ENCODE data around the gene HPX. TPM values are rescaled to one million over a fixed set of nuclear protein-coding genes. Genes with fewer than 3 reads are reported as not detected.

Gene HPX
- total RNA-seq, 2 experiments from 2014 or later, result 0.16 to 5.2 TPM

- H3K4me2 ChIP-seq (ENCODE audit: low read length), result peak overlapping the region; percentile 20
- no TSS peak for BruUV-seq (replicated peaks)
- no peaks in the 10 kb centered on the region for H3K36me3 ChIP-seq (ENCODE audit: insufficient read depth, low read length)
- H2AFZ ChIP-seq (ENCODE audit: low read length), result peak overlapping the region; percentile 52; the same call in 1 of the 2 replicates
- intact Hi-C loops (cut with micrococcal nuclease; ENCODE audit: unreplicated experiment), result no loop called here
- no peaks in the 10 kb centered on the region for H3K9me3 ChIP-seq (ENCODE audit: low read length)
- no peaks in the 10 kb centered on the region for H3K9me2 ChIP-seq (ENCODE audit: insufficient read depth, low read length)
- TF ChIP-seq, protein P1, sequence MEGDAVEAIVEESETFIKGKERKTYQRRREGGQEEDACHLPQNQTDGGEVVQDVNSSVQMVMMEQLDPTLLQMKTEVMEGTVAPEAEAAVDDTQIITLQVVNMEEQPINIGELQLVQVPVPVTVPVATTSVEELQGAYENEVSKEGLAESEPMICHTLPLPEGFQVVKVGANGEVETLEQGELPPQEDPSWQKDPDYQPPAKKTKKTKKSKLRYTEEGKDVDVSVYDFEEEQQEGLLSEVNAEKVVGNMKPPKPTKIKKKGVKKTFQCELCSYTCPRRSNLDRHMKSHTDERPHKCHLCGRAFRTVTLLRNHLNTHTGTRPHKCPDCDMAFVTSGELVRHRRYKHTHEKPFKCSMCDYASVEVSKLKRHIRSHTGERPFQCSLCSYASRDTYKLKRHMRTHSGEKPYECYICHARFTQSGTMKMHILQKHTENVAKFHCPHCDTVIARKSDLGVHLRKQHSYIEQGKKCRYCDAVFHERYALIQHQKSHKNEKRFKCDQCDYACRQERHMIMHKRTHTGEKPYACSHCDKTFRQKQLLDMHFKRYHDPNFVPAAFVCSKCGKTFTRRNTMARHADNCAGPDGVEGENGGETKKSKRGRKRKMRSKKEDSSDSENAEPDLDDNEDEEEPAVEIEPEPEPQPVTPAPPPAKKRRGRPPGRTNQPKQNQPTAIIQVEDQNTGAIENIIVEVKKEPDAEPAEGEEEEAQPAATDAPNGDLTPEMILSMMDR (conservative IDR thresholded peaks at IDR 0.05; ENCODE audit: low read length), result no peak
- TF ChIP-seq EZH2phosphoT487 (IDR thresholded peaks at IDR 0.05; ENCODE audit: borderline replicate concordance, low read depth, low read length), result no peak
- DNase-seq (ENCODE audit: low spot score), result peak; percentile 52
- peaks cover 24% of the 10 kb centered on the region for H3K4me1 ChIP-seq (ENCODE audit: insufficient read depth, low read length, poor library complexity, severe bottlenecking)
- H3K79me2 ChIP-seq (ENCODE audit: insufficient read depth, low read depth, low read length), result no peaks in the 10 kb centered on the region
- H3K27ac ChIP-seq (ENCODE audit: low read depth, low read length, poor library complexity, severe bottlenecking), result no peak overlapping the region
- H3K4me3 ChIP-seq (ENCODE audit: low read depth, low read length, poor library complexity, severe bottlenecking), result no peak overlapping the region
- CTCF ChIA-PET (ENCODE audit: unreplicated experiment), result interaction anchor here (0.7 kb wide), 1 partner anchor 8 kb away, joined by 3 read pairs; no protein-coding TSS in a partner anchor
- POLR2A ChIA-PET, result interaction anchor here (0.8 to 1.4 kb wide), 5 partner anchors 7 to 79 kb away, joined by 3 to 4 read pairs (median 3); partner anchors contain the start of gene SMPD1
- no peaks in the 10 kb centered on the region for H4K20me1 ChIP-seq (ENCODE audit: insufficient read depth, low read length)
Measured at GRCh38 chr11:6468712-6469495, 28.1 kb upstream of the HPX start.

- Histone ChIP-seq H3K27ac (ENCODE audit: low read depth, low read length, poor library complexity, severe bottlenecking) (no peak overlapping the region), H3K4me3 (ENCODE audit: low read depth, low read length, poor library complexity, severe bottlenecking) (no peak overlapping the region), H4K20me1 (ENCODE audit: insufficient read depth, low read length) (no peaks in the 10 kb centered on the region), H3K9me3 (ENCODE audit: low read length) (no peaks in the 10 kb centered on the region), H3K36me3 (ENCODE audit: insufficient read depth, low read length) (no peaks in the 10 kb centered on the region; the same call in 1 of the 2 replicates), H3K4me2 (ENCODE audit: low read length) (no peak overlapping the region), H3K4me1 (ENCODE audit: insufficient read depth, low read length, poor library complexity, severe bottlenecking) (peaks cover 22% of the 10 kb centered on the region), H3K79me2 (ENCODE audit: insufficient read depth, low read depth, low read length) (no peaks in the 10 kb centered on the region), H3K9me2 (ENCODE audit: insufficient read depth, low read length) (no peaks in the 10 kb centered on the region), H2AFZ (ENCODE audit: low read length) (no peak overlapping the region)
- no peak for TF ChIP-seq EZH2phosphoT487 (IDR thresholded peaks at IDR 0.05; ENCODE audit: borderline replicate concordance, low read depth, low read length)
- TF ChIP-seq, protein P1 (conservative IDR thresholded peaks at IDR 0.05; ENCODE audit: low read length), result no peak
- POLR2A ChIA-PET, result interaction anchor here (0.6 to 1.2 kb wide), 2 partner anchors 10 to 37 kb away, joined by 4 to 7 read pairs; no protein-coding TSS in a partner anchor
- no TSS peak for BruUV-seq (replicated peaks)
- no peak for DNase-seq (ENCODE audit: low spot score)
- CTCF ChIA-PET (ENCODE audit: unreplicated experiment), result interaction anchor here (0.7 kb wide), 1 partner anchor 96 kb away, joined by 4 read pairs; no protein-coding TSS in a partner anchor
- intact Hi-C loops (cut with micrococcal nuclease; ENCODE audit: unreplicated experiment), result no loop called here
Measured at GRCh38 chr11:6459099-6459450, 18.3 kb upstream of the HPX start.

Data from OCI-LY7 (cell line).